ENCODE measurements around the gene FRMD4A. TPM values are rescaled to one million over a fixed set of nuclear protein-coding genes. Genes with fewer than 3 reads are reported as not detected.
A peak's percentile ranks its signal among the peaks of the same experiment; 100 is the strongest.

The FRMD4A gene
- total RNA-seq, 2 donors from 2014 or later: 18.9 to 46.1 TPM

DNA sequence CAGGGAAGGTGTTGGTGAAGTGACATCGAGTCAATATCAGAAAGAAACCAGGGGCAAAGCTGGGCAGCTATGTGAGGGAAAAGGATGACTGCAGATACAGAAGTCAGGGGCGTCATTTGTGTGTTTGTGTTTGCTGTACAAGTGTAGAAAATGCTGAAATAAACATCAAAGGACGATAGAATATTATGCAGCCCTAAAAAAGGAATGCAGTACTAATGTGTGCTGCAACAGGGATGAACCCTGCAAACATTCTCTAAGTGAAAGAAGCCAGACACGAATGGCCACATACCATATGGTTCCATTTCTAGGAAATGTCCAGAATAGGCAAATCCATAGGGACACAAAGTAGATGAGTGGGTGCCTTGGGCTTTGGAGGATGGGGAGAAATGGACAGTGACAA lies 610.0 kb downstream of the FRMD4A start:
- intact Hi-C loops (cut with DNase I): no loop called here
- Histone ChIP-seq H3K27me3 (no peaks in the 10 kb centered on the region), H3K36me3 (replicated peaks in 1 of 2; ENCODE audit: insufficient read depth in 1 of 2, low read depth in 2 of 2) (no peaks in the 10 kb centered on the region), H3K9me3 (no peaks in the 10 kb centered on the region), H3K27ac (no peak overlapping the region), H3K4me1 (peaks cover 40% of the 10 kb centered on the region), H3K4me3 (no peak overlapping the region)
- ATAC-seq (no peak), DNase-seq (no peak)
- no peak for TF ChIP-seq POLR2A (IDR thresholded peaks at IDR 0.05)
- TF ChIP-seq, protein P1, sequence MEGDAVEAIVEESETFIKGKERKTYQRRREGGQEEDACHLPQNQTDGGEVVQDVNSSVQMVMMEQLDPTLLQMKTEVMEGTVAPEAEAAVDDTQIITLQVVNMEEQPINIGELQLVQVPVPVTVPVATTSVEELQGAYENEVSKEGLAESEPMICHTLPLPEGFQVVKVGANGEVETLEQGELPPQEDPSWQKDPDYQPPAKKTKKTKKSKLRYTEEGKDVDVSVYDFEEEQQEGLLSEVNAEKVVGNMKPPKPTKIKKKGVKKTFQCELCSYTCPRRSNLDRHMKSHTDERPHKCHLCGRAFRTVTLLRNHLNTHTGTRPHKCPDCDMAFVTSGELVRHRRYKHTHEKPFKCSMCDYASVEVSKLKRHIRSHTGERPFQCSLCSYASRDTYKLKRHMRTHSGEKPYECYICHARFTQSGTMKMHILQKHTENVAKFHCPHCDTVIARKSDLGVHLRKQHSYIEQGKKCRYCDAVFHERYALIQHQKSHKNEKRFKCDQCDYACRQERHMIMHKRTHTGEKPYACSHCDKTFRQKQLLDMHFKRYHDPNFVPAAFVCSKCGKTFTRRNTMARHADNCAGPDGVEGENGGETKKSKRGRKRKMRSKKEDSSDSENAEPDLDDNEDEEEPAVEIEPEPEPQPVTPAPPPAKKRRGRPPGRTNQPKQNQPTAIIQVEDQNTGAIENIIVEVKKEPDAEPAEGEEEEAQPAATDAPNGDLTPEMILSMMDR (IDR thresholded peaks at IDR 0.05): no peak
- 80 to 95% methylated on average over 4 of the region's 4 CpGs for WGBS, 2 donors

DNA sequence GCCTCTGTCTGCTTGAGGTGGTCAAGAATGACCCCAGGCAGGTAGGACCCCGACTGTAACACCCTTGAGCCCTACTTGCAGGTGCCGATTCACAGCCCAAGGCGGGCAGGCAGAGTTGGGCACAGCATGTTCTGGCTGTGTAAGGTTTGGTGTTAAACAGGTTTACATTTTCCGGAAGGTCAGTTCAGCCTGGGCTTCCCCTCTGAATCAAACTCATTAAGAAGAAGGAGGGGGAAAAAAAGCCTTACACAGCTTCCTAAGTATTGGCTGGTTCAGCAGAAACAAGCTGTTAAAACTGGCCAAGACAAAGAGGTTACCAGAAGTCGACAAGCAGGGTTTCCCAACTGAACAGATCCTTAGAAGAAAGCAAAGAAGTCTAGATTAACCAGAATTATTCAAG lies 611.3 kb downstream of the FRMD4A start:
- Histone ChIP-seq H3K9me3 (no peaks in the 10 kb centered on the region), H3K27me3 (no peaks in the 10 kb centered on the region), H3K4me1 (peaks cover 30% of the 10 kb centered on the region), H3K36me3 (replicated peaks in 1 of 2; ENCODE audit: insufficient read depth in 1 of 2, low read depth in 2 of 2) (no peaks in the 10 kb centered on the region), H3K27ac (peak overlapping the region in 3 of 4 donors; percentile 82 to 90 (median 90)), H3K4me3 (no peak overlapping the region)
- DNase-seq (peak in 2 of 4 donors; percentile 34 to 54), ATAC-seq (no peak)
- intact Hi-C loops (cut with DNase I): loop anchor here (10.0 kb wide), 1 partner anchor 55 kb away; no protein-coding TSS in a partner anchor
- no peak for TF ChIP-seq POLR2A (IDR thresholded peaks at IDR 0.05)
- TF ChIP-seq, protein P1 (IDR thresholded peaks at IDR 0.05): no peak
- WGBS, 2 donors: 38 to 43% methylated on average over 5 of the region's 5 CpGs

DNA sequence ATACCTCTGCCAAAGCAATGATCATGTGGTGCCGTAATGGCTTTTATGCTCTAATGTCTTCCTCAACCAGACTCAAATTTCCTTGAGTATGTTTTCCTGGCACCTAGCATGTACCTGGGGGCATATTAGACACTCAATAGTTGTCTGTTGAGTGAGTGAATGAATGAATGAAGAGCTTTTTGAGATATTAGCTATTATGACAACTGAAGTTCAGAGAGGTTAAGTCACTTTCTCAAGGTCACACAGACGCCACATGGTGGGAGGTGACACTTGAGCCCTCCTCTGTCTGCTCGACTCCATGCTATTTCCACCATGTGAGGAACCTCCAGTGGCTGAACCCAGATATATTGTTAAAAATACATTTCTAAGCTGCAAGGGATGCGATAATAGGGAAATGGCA lies 611.9 kb downstream of the FRMD4A start:
- H3K36me3 ChIP-seq (replicated peaks in 1 of 2; ENCODE audit: insufficient read depth in 1 of 2, low read depth in 2 of 2): no peaks in the 10 kb centered on the region
- no peaks in the 10 kb centered on the region for H3K9me3 ChIP-seq
- no peaks in the 10 kb centered on the region for H3K27me3 ChIP-seq
- H3K27ac ChIP-seq: peak overlapping the region; percentile 68 to 90 (median 86)
- ATAC-seq (no peak), DNase-seq (no peak)
- TF ChIP-seq, protein P1 (IDR thresholded peaks at IDR 0.05): no peak
- TF ChIP-seq POLR2A (IDR thresholded peaks at IDR 0.05): no peak
- WGBS, 2 donors: 35 to 48% methylated on average over 4 of the region's 4 CpGs
- no peak overlapping the region for H3K4me3 ChIP-seq
- intact Hi-C loops (cut with DNase I): loop anchor here (10.0 kb wide), 1 partner anchor 56 kb away; no protein-coding TSS in a partner anchor
- H3K4me1 ChIP-seq: peaks cover 30% of the 10 kb centered on the region

DNA sequence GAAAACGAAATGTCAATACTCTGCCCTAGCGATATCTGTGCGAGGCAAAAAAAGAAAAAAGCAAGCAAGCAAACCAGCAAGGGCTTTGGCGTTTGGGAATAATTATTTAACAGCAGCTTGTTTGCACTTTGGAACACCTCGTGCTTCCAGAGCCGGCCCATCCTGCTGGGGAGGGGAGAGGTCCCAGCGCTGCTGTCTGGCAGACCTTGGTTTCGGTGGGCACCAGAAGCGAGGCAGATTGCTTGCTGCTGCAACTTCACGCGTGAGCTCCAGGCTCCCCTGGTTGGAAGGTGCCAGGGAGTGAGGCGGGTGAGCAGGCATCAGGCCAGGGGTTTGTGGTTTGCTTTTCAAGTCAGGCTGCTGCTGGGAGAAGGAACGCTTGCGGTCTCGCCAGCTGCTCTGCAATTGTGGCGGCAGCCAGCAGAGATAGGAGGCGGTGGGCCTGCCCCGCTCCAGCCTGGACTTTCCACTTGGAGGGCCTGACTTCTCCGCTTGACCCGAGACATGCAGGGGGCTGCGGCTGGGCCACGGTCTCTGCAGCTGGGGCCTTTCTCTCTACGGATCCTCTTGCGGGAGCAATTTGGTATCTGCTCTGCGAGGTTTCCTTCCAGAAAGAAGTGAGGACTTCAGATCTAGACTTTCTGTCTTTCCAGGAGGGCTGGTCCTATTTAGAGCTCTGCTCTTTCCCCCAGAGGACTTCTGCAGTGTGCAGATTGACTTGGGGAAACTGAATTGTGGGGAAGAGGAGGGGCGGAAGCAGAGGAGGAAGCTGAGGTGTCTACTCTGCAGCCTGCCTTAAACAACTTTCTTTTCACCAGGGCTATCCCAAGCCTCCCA lies 612.6 kb downstream of the FRMD4A start:
- intact Hi-C loops (cut with DNase I): loop anchor here (10.0 kb wide), 1 partner anchor 57 kb away; no protein-coding TSS in a partner anchor
- peak; percentile 78 for ATAC-seq
- peak in 2 of 3 donors; percentile 62 to 66 for TF ChIP-seq POLR2A (IDR thresholded peaks at IDR 0.05)
- TF ChIP-seq, protein P1 (IDR thresholded peaks at IDR 0.05): peak in 1 of 7 experiments; percentile 6
- Histone ChIP-seq H3K9me3 (no peaks in the 10 kb centered on the region), H3K36me3 (replicated peaks in 1 of 2; ENCODE audit: insufficient read depth in 1 of 2, low read depth in 2 of 2) (no peaks in the 10 kb centered on the region), H3K4me3 (peak overlapping the region; percentile 13 to 18), H3K27ac (peak overlapping the region; percentile 68 to 90 (median 86)), H3K27me3 (no peaks in the 10 kb centered on the region), H3K4me1 (peaks cover 30% of the 10 kb centered on the region)
- DNase-seq: peak; percentile 79 to 90 (median 86)
- WGBS, 2 donors: 7 to 23% methylated on average over 14 to 26 of the region's 26 CpGs
